Panc1 (cell line): ENCODE measurements around the gene APOL2. TPM values are rescaled to one million over a fixed set of nuclear protein-coding genes. Genes with fewer than 3 reads are reported as not detected.
"Not testable (repeated sequence)": the region's sequence is repeated elsewhere in the genome, so short reads cannot be mapped to it uniquely, and the experiment has no call there.

Experiments
- ATAC-seq: fragments of 200-7000 bp; cut with Tn5 transposase; 2 replicates; pipeline ENCODE4 v1.9.1; 2020; ENCODE audit warnings: mild to moderate bottlenecking, moderate library complexity
- BruUV-seq: library from RNA; stranded (reverse); fragments of 400-500 nt; replicated peaks from 2 replicates; lab custom pipeline; 2021; lab: Mats Ljungman, UMichigan
- CTCF ChIA-PET: fragments of 300-600 bp; sonication (Branson Sonifier 250); formaldehyde crosslinking; loops from one replicate; lab custom pipeline; 2022; ENCODE audit warnings: antibody characterized with exemption; lab: Charles Lee
- POLR2A ChIA-PET: fragments of 300-600 bp; sonication (Branson Sonifier 250); formaldehyde crosslinking; loops from one replicate; lab custom pipeline; 2022; ENCODE audit warnings: antibody characterized with exemption; lab: Charles Lee
- DNase-seq: peaks from one replicate; pipeline ENCODE4 v3.0.0-alpha.2; 2010; ENCODE audit warnings: low read depth, low spot score
- H3K27ac ChIP-seq: 2 replicates; pipeline ENCODE4 v1.5.1; 2011; ENCODE audit warnings: mild to moderate bottlenecking, low read length, inconsistent platforms
- H3K27me3 ChIP-seq: fragments of 200-500 bp; sonication (Bioruptor generic); 2 replicates; pipeline ENCODE4 v1.6.0; 2014; ENCODE audit warnings: low read length, inconsistent platforms; ENCODE audit not compliant: control insufficient read depth, insufficient read depth
- H3K36me3 ChIP-seq: fragments of 200-500 bp; sonication (Bioruptor generic); 2 replicates; pipeline ENCODE4 v1.5.1; 2014; ENCODE audit warnings: inconsistent platforms, mild to moderate bottlenecking, low read length, moderate library complexity; ENCODE audit not compliant: control insufficient read depth, insufficient read depth
- H3K4me1 ChIP-seq: 2 replicates; pipeline ENCODE4 v1.5.1; 2011; ENCODE audit warnings: inconsistent platforms, mild to moderate bottlenecking, low read length, moderate library complexity; ENCODE audit not compliant: control insufficient read depth, insufficient read depth
- H3K4me3 ChIP-seq, 2 experiments: 2 replicates each; pipeline ENCODE4 v1.5.1; 2011 to 2012; ENCODE audit warnings: low read depth in 2 of 2, low read length in 2 of 2, mild to moderate bottlenecking in 2 of 2, inconsistent platforms in 1 of 2, moderate library complexity in 1 of 2
- H3K9me3 ChIP-seq: fragments of 200-500 bp; sonication (Bioruptor generic); 2 replicates; pipeline ENCODE4 v1.5.1; 2014; ENCODE audit warnings: low read depth, mild to moderate bottlenecking, inconsistent platforms, low read length, moderate library complexity; ENCODE audit not compliant: control insufficient read depth, insufficient read depth
- CTCF ChIP-seq: fragments of 450-650 bp; IDR thresholded peaks from 2 replicates; pipeline ENCODE4 v1.5.1; 2017; ENCODE audit warnings: mild to moderate bottlenecking
- POLR2AphosphoS5 ChIP-seq: IDR thresholded peaks from 2 replicates; pipeline ENCODE4 v1.6.1; 2012; ENCODE audit warnings: mild to moderate bottlenecking, low read depth, low read length, moderate library complexity
- SIN3A ChIP-seq: IDR thresholded peaks from 2 replicates; pipeline ENCODE4 v1.6.1; 2012; ENCODE audit warnings: low read depth, mild to moderate bottlenecking, low read length, moderate library complexity, borderline replicate concordance; ENCODE audit not compliant: insufficient read depth
- TCF7L2 ChIP-seq: IDR thresholded peaks from 2 replicates; pipeline ENCODE4 v1.6.1; 2011; ENCODE audit warnings: mild to moderate bottlenecking, low read depth, low read length, inconsistent platforms
- in situ Hi-C: cut with HindIII; loops from 2 replicates; pipeline ENCODE4 v1.10.0; 2016; ENCODE audit warnings: low sequenced_read_pairs, low pct_unique_long_range_greater_than_20kb
- intact Hi-C: fragments of 100-400 bp; cut with micrococcal nuclease; formaldehyde crosslinking; loops from one replicate; pipeline ENCODE4 v1.10.0; 2022; ENCODE audit not compliant: unreplicated experiment
- total RNA-seq: library from RNA; stranded (reverse); gene quantifications from one replicate; pipeline ENCODE4 v1.2.1, GENCODE V29; 2021; ENCODE audit not compliant: unreplicated experiment
- TF ChIP-seq, protein P1 (sequence below), 2 experiments: IDR thresholded peaks; 2 replicates each; pipeline ENCODE4 v1.6.1; 2011 to 2012; ENCODE audit warnings: low read depth in 2 of 2, control low read depth in 1 of 2, low read length in 1 of 2, mild to moderate bottlenecking in 1 of 2, moderate library complexity in 1 of 2; ENCODE audit not compliant: insufficient read depth in 1 of 2

The APOL2 gene
- total RNA-seq, 1 experiment from 2014 or later = 34.4 TPM

GRCh38 chr22:36274531-36274930 lies 35.2 kb upstream of the APOL2 start:
- in situ Hi-C loops (no loop called here), intact Hi-C loops (no loop called here)
- POLR2A ChIA-PET = no interaction called here
- no TSS peak for BruUV-seq
- H3K27ac ChIP-seq = no peak overlapping the region
- H3K27me3 ChIP-seq = no peaks in the 10 kb centered on the region
- DNase-seq = no peak
- TF ChIP-seq TCF7L2 (no peak), SIN3A (no peak), POLR2AphosphoS5 (no peak), CTCF (no peak)
- TF ChIP-seq, protein P1, sequence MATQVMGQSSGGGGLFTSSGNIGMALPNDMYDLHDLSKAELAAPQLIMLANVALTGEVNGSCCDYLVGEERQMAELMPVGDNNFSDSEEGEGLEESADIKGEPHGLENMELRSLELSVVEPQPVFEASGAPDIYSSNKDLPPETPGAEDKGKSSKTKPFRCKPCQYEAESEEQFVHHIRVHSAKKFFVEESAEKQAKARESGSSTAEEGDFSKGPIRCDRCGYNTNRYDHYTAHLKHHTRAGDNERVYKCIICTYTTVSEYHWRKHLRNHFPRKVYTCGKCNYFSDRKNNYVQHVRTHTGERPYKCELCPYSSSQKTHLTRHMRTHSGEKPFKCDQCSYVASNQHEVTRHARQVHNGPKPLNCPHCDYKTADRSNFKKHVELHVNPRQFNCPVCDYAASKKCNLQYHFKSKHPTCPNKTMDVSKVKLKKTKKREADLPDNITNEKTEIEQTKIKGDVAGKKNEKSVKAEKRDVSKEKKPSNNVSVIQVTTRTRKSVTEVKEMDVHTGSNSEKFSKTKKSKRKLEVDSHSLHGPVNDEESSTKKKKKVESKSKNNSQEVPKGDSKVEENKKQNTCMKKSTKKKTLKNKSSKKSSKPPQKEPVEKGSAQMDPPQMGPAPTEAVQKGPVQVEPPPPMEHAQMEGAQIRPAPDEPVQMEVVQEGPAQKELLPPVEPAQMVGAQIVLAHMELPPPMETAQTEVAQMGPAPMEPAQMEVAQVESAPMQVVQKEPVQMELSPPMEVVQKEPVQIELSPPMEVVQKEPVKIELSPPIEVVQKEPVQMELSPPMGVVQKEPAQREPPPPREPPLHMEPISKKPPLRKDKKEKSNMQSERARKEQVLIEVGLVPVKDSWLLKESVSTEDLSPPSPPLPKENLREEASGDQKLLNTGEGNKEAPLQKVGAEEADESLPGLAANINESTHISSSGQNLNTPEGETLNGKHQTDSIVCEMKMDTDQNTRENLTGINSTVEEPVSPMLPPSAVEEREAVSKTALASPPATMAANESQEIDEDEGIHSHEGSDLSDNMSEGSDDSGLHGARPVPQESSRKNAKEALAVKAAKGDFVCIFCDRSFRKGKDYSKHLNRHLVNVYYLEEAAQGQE (IDR thresholded peaks at IDR 0.05; ENCODE audit: insufficient read depth in 1 of 2, low read depth in 2 of 2, low read length in 1 of 2) = no peak
- H3K4me1 ChIP-seq = peaks cover 4% of the 10 kb centered on the region; the same call in 1 of the 2 replicates
- H3K9me3 ChIP-seq = no peaks in the 10 kb centered on the region
- ATAC-seq = no peak
- no peaks in the 10 kb centered on the region for H3K36me3 ChIP-seq
- no peak overlapping the region for H3K4me3 ChIP-seq
- CTCF ChIA-PET = no interaction called here

DNA sequence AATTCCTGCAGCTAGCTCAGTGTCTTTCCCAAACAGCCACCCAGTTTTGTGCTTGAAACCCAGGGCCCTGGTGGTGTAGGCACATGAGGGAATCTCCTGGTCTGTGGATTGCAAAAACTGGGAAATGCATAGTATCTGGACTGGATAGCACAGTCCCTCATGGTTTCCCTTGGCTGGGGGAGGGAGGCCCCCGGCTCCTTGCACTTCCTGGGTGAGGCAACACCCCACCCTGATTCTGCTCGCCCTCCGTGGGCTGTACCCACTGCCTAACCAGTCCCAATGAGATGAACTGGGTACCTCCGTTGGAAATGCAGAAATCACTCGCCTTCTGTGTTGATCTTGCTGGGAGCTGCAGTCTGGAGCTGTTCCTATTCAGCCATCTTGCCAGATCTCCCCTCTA lies 32.6 kb upstream of the APOL2 start:
- DNase-seq, H3K27me3 ChIP-seq, H3K4me3 ChIP-seq, H3K9me3 ChIP-seq, in situ Hi-C loops, CTCF ChIA-PET, intact Hi-C loops, H3K4me1 ChIP-seq, BruUV-seq, H3K27ac ChIP-seq, H3K36me3 ChIP-seq, POLR2A ChIA-PET, ATAC-seq: not testable (repeated sequence)

GRCh38 chr22:36271231-36271630 lies 31.9 kb upstream of the APOL2 start:
- H3K4me1 ChIP-seq, CTCF ChIA-PET, ATAC-seq, H3K27me3 ChIP-seq, H3K4me3 ChIP-seq, H3K9me3 ChIP-seq, DNase-seq, in situ Hi-C loops, H3K27ac ChIP-seq, POLR2A ChIA-PET, intact Hi-C loops, H3K36me3 ChIP-seq, BruUV-seq: not testable (repeated sequence)
